Stimulated activated memory B cell treated with anti-CD40 and anti-IgM and Interleukin-4, amounts not matched to agents 10 μg/mL and 1 μg/mL and 100 μg/mL, for 72 hours (primary cell): ENCODE data around the gene TAF3.

Experiments used
- ATAC-seq: fragments of 150-1000 bp; cut with Tn5 transposase; 2 replicates; pipeline ENCODE4 v1.10.0; 2021
- H3K27ac Mint-ChIP-seq: one replicate; pipeline ENCODE4 v1.8.0; 2022; ENCODE audit warnings: mild to moderate bottlenecking, mixed read lengths
- H3K27me3 Mint-ChIP-seq: one replicate; pipeline ENCODE4 v1.8.0; 2022; ENCODE audit warnings: mixed read lengths
- H3K36me3 Mint-ChIP-seq: one replicate; pipeline ENCODE4 v1.8.0; 2022; ENCODE audit warnings: mixed read lengths
- H3K4me1 Mint-ChIP-seq: one replicate; pipeline ENCODE4 v1.8.0; 2022; ENCODE audit warnings: mixed read lengths
- H3K4me3 Mint-ChIP-seq: one replicate; pipeline ENCODE4 v1.8.0; 2022; ENCODE audit warnings: mild to moderate bottlenecking, moderate library complexity, mixed read lengths
- H3K9me3 Mint-ChIP-seq: one replicate; pipeline ENCODE4 v1.8.0; 2022; ENCODE audit warnings: mixed read lengths

TAF3 gene

GRCh38 chr10:8052956-8053445 is 234.7 kb downstream of the TAF3 start:
- H3K9me3 Mint-ChIP-seq, result no peaks in the 10 kb centered on the region
- no peak overlapping the region for H3K27ac Mint-ChIP-seq
- H3K4me1 Mint-ChIP-seq, result peaks cover 50% of the 10 kb centered on the region
- peak overlapping the region; percentile 65 for H3K4me3 Mint-ChIP-seq
- H3K27me3 Mint-ChIP-seq, result peaks cover 90% of the 10 kb centered on the region
- no peaks in the 10 kb centered on the region for H3K36me3 Mint-ChIP-seq
- no peak for ATAC-seq

- no peak overlapping the region for H3K27ac Mint-ChIP-seq
- no peaks in the 10 kb centered on the region for H3K36me3 Mint-ChIP-seq
- H3K4me3 Mint-ChIP-seq, result peak overlapping the region; percentile 65
- H3K27me3 Mint-ChIP-seq, result peaks cover 90% of the 10 kb centered on the region
- H3K9me3 Mint-ChIP-seq, result no peaks in the 10 kb centered on the region
- ATAC-seq, result peak; percentile 53
- H3K4me1 Mint-ChIP-seq, result peaks cover 44% of the 10 kb centered on the region
These were observed 235.3 kb downstream of the TAF3 start for GRCh38 chr10:8053446-8054243.

- peaks cover 90% of the 10 kb centered on the region for H3K27me3 Mint-ChIP-seq
- H3K4me3 Mint-ChIP-seq, result peak overlapping the region; percentile 65
These were observed 235.9 kb downstream of the TAF3 start for GRCh38 chr10:8054244-8054493.

GRCh38 chr10:8054494-8055407 is 236.4 kb downstream of the TAF3 start, which contains the start of gene GATA3:
Gene GATA3, plus strand, starts transcription at chr10:8054688. Its CDS starts 968 bp downstream, at chr10:8055656.
- Mint-ChIP-seq H3K27ac (no peak within 1 kb of the TSS), H3K9me3 (no peaks in the 10 kb centered on the region), H3K27me3 (peaks cover 92% of the 10 kb centered on the region), H3K36me3 (no peaks in the 10 kb centered on the region), H3K4me3 (peak within 1 kb of the TSS; percentile 82), H3K4me1 (peaks cover 45% of the 10 kb centered on the region)
- ATAC-seq, result no peak

More at GRCh38 chr10:8054244-8054493, 235.9 kb downstream of the TAF3 start:
- Mint-ChIP-seq H3K36me3 (no peaks in the 10 kb centered on the region), H3K9me3 (no peaks in the 10 kb centered on the region), H3K4me1 (peaks cover 42% of the 10 kb centered on the region), H3K27ac (no peak overlapping the region)
- ATAC-seq, result no peak

GRCh38 chr10:8055420-8056349 is 237.4 kb downstream of the TAF3 start:
- peaks cover 54% of the 10 kb centered on the region for H3K4me1 Mint-ChIP-seq
- H3K4me3 Mint-ChIP-seq, result peak overlapping the region; percentile 51
- no peaks in the 10 kb centered on the region for H3K36me3 Mint-ChIP-seq
- H3K27me3 Mint-ChIP-seq, result peaks cover 92% of the 10 kb centered on the region
- ATAC-seq, result peak; percentile 13
- no peak overlapping the region for H3K27ac Mint-ChIP-seq
- H3K9me3 Mint-ChIP-seq, result no peaks in the 10 kb centered on the region

GRCh38 chr10:8056378-8056777 is 238.1 kb downstream of the TAF3 start:
- Mint-ChIP-seq H3K36me3 (no peaks in the 10 kb centered on the region), H3K4me3 (peak overlapping the region; percentile 48), H3K27ac (peak overlapping the region; percentile 20), H3K4me1 (peaks cover 61% of the 10 kb centered on the region), H3K27me3 (peaks cover 96% of the 10 kb centered on the region), H3K9me3 (no peaks in the 10 kb centered on the region)
- no peak for ATAC-seq

- no peaks in the 10 kb centered on the region for H3K36me3 Mint-ChIP-seq
- peak overlapping the region; percentile 20 for H3K27ac Mint-ChIP-seq
- peaks cover 94% of the 10 kb centered on the region for H3K27me3 Mint-ChIP-seq
- peaks cover 63% of the 10 kb centered on the region for H3K4me1 Mint-ChIP-seq
- peak overlapping the region; percentile 48 for H3K4me3 Mint-ChIP-seq
- H3K9me3 Mint-ChIP-seq, result no peaks in the 10 kb centered on the region
- ATAC-seq, result no peak
These were observed 238.6 kb downstream of the TAF3 start for GRCh38 chr10:8056871-8057331.

GRCh38 chr10:8057636-8058273 is 239.4 kb downstream of the TAF3 start:
- H3K27ac Mint-ChIP-seq, result no peak overlapping the region
- H3K9me3 Mint-ChIP-seq, result no peaks in the 10 kb centered on the region

GRCh38 chr10:8058274-8059111 is 240.2 kb downstream of the TAF3 start:
- H3K27ac Mint-ChIP-seq, result no peak overlapping the region
- H3K27me3 Mint-ChIP-seq, result peaks cover 94% of the 10 kb centered on the region
- H3K36me3 Mint-ChIP-seq, result no peaks in the 10 kb centered on the region
- H3K4me3 Mint-ChIP-seq, result no peak overlapping the region
- H3K9me3 Mint-ChIP-seq, result no peaks in the 10 kb centered on the region
- peaks cover 50% of the 10 kb centered on the region for H3K4me1 Mint-ChIP-seq
- no peak for ATAC-seq

More at GRCh38 chr10:8057636-8058273, 239.4 kb downstream of the TAF3 start:
- Mint-ChIP-seq H3K36me3 (no peaks in the 10 kb centered on the region), H3K4me3 (no peak overlapping the region), H3K4me1 (peaks cover 56% of the 10 kb centered on the region), H3K27me3 (peaks cover 94% of the 10 kb centered on the region)
- ATAC-seq, result no peak

GRCh38 chr10:8059191-8059936 is 241.1 kb downstream of the TAF3 start:
- no peaks in the 10 kb centered on the region for H3K36me3 Mint-ChIP-seq
- ATAC-seq, result no peak
- H3K27ac Mint-ChIP-seq, result no peak overlapping the region

GRCh38 chr10:8060010-8060703 is 241.9 kb downstream of the TAF3 start:
- Mint-ChIP-seq H3K4me1 (peaks cover 37% of the 10 kb centered on the region), H3K36me3 (no peaks in the 10 kb centered on the region), H3K4me3 (peak overlapping the region; percentile 41), H3K27me3 (peaks cover 89% of the 10 kb centered on the region), H3K27ac (peak overlapping the region; percentile 38), H3K9me3 (no peaks in the 10 kb centered on the region)
- peak; percentile 4 for ATAC-seq

More at GRCh38 chr10:8059191-8059936, 241.1 kb downstream of the TAF3 start:
- peaks cover 94% of the 10 kb centered on the region for H3K27me3 Mint-ChIP-seq
- no peak overlapping the region for H3K4me3 Mint-ChIP-seq
- no peaks in the 10 kb centered on the region for H3K9me3 Mint-ChIP-seq
- H3K4me1 Mint-ChIP-seq, result peaks cover 42% of the 10 kb centered on the region

GRCh38 chr10:8060704-8061121 is 242.4 kb downstream of the TAF3 start:
- H3K9me3 Mint-ChIP-seq, result no peaks in the 10 kb centered on the region
- H3K36me3 Mint-ChIP-seq, result no peaks in the 10 kb centered on the region
- no peak for ATAC-seq
- peaks cover 87% of the 10 kb centered on the region for H3K27me3 Mint-ChIP-seq
- peak overlapping the region; percentile 38 for H3K27ac Mint-ChIP-seq
- H3K4me1 Mint-ChIP-seq, result peaks cover 37% of the 10 kb centered on the region
- H3K4me3 Mint-ChIP-seq, result peak overlapping the region; percentile 41
